ENCODE measurements around the gene VWA5B2. TPM values are rescaled to one million over a fixed set of nuclear protein-coding genes. Genes with fewer than 3 reads are reported as not detected.

Gene VWA5B2
- total and polyA plus RNA-seq, 2 of the 13 experiments (the other 11 are each of a cell fraction or from before 2014, with no cell fraction given) = 0.03 to 0.04 TPM

DNA sequence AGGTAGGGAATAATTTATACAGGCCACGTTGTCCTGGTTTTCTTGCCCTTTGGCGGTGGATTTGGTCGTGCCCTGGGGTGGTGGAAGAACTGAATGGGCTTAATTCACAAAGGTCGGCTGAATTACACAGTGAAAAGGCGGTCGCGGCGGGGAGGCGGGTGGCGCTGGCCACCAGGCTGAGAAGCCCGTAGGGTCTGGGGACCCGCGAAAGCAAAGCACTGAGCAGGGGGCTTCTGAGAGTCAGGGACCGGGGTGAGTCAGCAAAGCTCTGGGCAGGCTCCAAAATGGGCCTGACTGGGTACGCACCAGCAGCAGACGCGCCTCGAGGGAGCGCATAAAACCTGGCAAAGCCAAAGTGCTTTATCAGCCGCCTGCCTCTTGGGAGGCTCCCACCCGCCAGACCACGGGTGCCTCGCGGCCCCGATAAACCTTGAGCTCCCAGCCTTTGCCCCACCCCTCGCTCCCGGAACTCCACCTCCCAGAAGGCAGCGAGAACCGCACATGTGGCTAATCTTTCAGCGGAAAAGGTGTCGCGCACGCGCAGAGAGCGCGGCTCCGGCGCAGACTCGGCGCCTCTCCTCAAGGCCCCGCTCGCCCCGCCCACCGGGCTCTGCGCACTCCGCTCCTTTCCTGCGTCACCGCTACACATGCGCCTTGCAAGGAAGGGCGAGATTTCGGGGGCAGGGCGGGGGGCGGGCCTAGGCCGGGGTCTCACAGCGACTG, 43.8 kb upstream of the VWA5B2 start (continued):
- TF ChIP-seq RXRA (CRISPR knock-in tag; IDR thresholded peaks at IDR 0.05) (0 out of 2 replicates have a peak, but pooled peaks have one; percentile 43), NR2C2 (CRISPR knock-in tag; IDR thresholded peaks at IDR 0.05; ENCODE audit: borderline replicate concordance) (peak; percentile 77), ZNF598 (CRISPR knock-in tag; IDR thresholded peaks at IDR 0.05; ENCODE audit: borderline replicate concordance) (peak; percentile 69; the same call in 1 of the 2 replicates), SALL2 (CRISPR knock-in tag; IDR thresholded peaks at IDR 0.05) (peak; percentile 29; the same call in 1 of the 2 replicates), ATF1 (CRISPR knock-in tag; IDR thresholded peaks at IDR 0.05) (no peak), FOXK1 (CRISPR knock-in tag; IDR thresholded peaks at IDR 0.05; ENCODE audit: borderline replicate concordance, low read depth) (0 out of 2 replicates have a peak, but pooled peaks have one; percentile 53), SIX4 (CRISPR knock-in tag; IDR thresholded peaks at IDR 0.05) (peak; percentile 16; the same call in 1 of the 2 replicates), MED8 (CRISPR knock-in tag; IDR thresholded peaks at IDR 0.05; ENCODE audit: insufficient replicate concordance) (no peak), RBM39 (IDR thresholded peaks at IDR 0.05; ENCODE audit: low read depth, low read length, poor library complexity, severe bottlenecking) (peak; percentile 50), ZNF160 (CRISPR knock-in tag; IDR thresholded peaks at IDR 0.05) (no peak), E2F5 (CRISPR knock-in tag; conservative IDR thresholded peaks at IDR 0.05) (peak; percentile 53; the same call in 1 of the 2 replicates), KMT2A (CRISPR knock-in tag; IDR thresholded peaks at IDR 0.05) (peak; percentile 56; the same call in 1 of the 2 replicates), MED1 (CRISPR knock-in tag; IDR thresholded peaks at IDR 0.05) (peak; percentile 64; the same call in 1 of the 2 replicates), ZNF816 (CRISPR knock-in tag; IDR thresholded peaks at IDR 0.05; ENCODE audit: borderline replicate concordance) (peak; percentile 52; the same call in 1 of the 2 replicates), CREM (IDR thresholded peaks at IDR 0.05) (peak; percentile 61), CREM (CRISPR knock-in tag; IDR thresholded peaks at IDR 0.05) (no peak), HOXD1 (CRISPR knock-in tag; IDR thresholded peaks at IDR 0.05) (peak; percentile 30), PAWR (CRISPR knock-in tag; IDR thresholded peaks at IDR 0.05; ENCODE audit: borderline replicate concordance) (no peak), ZNF761 (CRISPR knock-in tag; conservative IDR thresholded peaks at IDR 0.05) (no peak; the same call in 1 of the 2 replicates)
- TF ChIP-seq, protein P1, sequence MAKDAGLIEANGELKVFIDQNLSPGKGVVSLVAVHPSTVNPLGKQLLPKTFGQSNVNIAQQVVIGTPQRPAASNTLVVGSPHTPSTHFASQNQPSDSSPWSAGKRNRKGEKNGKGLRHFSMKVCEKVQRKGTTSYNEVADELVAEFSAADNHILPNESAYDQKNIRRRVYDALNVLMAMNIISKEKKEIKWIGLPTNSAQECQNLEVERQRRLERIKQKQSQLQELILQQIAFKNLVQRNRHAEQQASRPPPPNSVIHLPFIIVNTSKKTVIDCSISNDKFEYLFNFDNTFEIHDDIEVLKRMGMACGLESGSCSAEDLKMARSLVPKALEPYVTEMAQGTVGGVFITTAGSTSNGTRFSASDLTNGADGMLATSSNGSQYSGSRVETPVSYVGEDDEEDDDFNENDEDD (CRISPR knock-in tag; IDR thresholded peaks at IDR 0.05; ENCODE audit: borderline replicate concordance) = peak; percentile 77; the same call in 1 of the 2 replicates
- TF ChIP-seq, protein P2, sequence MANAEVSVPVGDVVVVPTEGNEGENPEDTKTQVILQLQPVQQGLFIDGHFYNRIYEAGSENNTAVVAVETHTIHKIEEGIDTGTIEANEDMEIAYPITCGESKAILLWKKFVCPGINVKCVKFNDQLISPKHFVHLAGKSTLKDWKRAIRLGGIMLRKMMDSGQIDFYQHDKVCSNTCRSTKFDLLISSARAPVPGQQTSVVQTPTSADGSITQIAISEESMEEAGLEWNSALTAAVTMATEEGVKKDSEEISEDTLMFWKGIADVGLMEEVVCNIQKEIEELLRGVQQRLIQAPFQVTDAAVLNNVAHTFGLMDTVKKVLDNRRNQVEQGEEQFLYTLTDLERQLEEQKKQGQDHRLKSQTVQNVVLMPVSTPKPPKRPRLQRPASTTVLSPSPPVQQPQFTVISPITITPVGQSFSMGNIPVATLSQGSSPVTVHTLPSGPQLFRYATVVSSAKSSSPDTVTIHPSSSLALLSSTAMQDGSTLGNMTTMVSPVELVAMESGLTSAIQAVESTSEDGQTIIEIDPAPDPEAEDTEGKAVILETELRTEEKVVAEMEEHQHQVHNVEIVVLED (CRISPR knock-in tag; IDR thresholded peaks at IDR 0.05; ENCODE audit: borderline replicate concordance) = peak; percentile 80; the same call in 1 of the 2 replicates
- TF ChIP-seq, protein P3, sequence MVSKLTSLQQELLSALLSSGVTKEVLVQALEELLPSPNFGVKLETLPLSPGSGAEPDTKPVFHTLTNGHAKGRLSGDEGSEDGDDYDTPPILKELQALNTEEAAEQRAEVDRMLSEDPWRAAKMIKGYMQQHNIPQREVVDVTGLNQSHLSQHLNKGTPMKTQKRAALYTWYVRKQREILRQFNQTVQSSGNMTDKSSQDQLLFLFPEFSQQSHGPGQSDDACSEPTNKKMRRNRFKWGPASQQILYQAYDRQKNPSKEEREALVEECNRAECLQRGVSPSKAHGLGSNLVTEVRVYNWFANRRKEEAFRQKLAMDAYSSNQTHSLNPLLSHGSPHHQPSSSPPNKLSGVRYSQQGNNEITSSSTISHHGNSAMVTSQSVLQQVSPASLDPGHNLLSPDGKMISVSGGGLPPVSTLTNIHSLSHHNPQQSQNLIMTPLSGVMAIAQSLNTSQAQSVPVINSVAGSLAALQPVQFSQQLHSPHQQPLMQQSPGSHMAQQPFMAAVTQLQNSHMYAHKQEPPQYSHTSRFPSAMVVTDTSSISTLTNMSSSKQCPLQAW (CRISPR knock-in tag; IDR thresholded peaks at IDR 0.05) = peak; percentile 85; the same call in 1 of the 2 replicates

All from HepG2 (cell line).